Lung (tissue), 12 donors: ENCODE measurements around the gene LARP1. TPM values are rescaled to one million over a fixed set of nuclear protein-coding genes. Genes with fewer than 3 reads are reported as not detected.

Experiments used
- ATAC-seq: fragments of 200-7000 bp; cut with Tn5 transposase; one replicate; pipeline ENCODE4 v1.9.1; 2020; ENCODE audit warnings: moderate number of reproducible peaks; ENCODE audit not compliant: insufficient read depth, low FRiP score
- DNase-seq, 3 donors: peaks; one replicate each; pipeline ENCODE4 v3.0.0-alpha.2; 2013 to 2017
- H3K27ac ChIP-seq, 2 donors: one replicate each; pipeline ENCODE4 v1.5.1; 2013; ENCODE audit warnings: mild to moderate bottlenecking in 2 of 2, moderate library complexity in 2 of 2, control low read depth in 1 of 2, inconsistent platforms in 1 of 2, low read depth in 1 of 2, low read length in 1 of 2
- H3K27me3 ChIP-seq, 3 donors: one replicate each; pipeline ENCODE4 v1.5.1; 2013; ENCODE audit warnings: low read length in 2 of 3; ENCODE audit not compliant: control insufficient read depth in 3 of 3, insufficient read depth in 3 of 3
- H3K36me3 ChIP-seq, 4 donors: one replicate each; pipeline ENCODE4 v1.5.1; 2013; ENCODE audit warnings: low read length in 4 of 4, mild to moderate bottlenecking in 1 of 4, moderate library complexity in 1 of 4; ENCODE audit not compliant: control insufficient read depth in 4 of 4, insufficient read depth in 4 of 4
- H3K4me1 ChIP-seq, 5 donors: one replicate each; pipeline ENCODE4 v1.5.1; 2013; ENCODE audit warnings: low read length in 5 of 5, mild to moderate bottlenecking in 2 of 5, moderate library complexity in 1 of 5; ENCODE audit not compliant: control insufficient read depth in 5 of 5, insufficient read depth in 5 of 5
- H3K4me3 ChIP-seq: one replicate; pipeline ENCODE4 v1.5.1; 2013; ENCODE audit warnings: mild to moderate bottlenecking, control low read depth, moderate library complexity
- H3K9ac ChIP-seq, 2 donors: one replicate each; pipeline ENCODE4 v1.5.1; 2013; ENCODE audit warnings: low read length in 2 of 2, control low read depth in 1 of 2; ENCODE audit not compliant: insufficient read depth in 1 of 2
- H3K9me3 ChIP-seq, 4 donors: one replicate each; pipeline ENCODE4 v1.5.1; 2013; ENCODE audit warnings: low read length in 3 of 4, mild to moderate bottlenecking in 1 of 4, moderate library complexity in 1 of 4; ENCODE audit not compliant: control insufficient read depth in 4 of 4, insufficient read depth in 3 of 4
- WGBS, 2 donors: extraction: QIAGEN DNeasy Blood & Tissue Kit; methylation state at CpG; one replicate each; pipeline ENCODE4 v1.1.7; 2013; 5-methylcytosine and 5-hydroxymethylcytosine counted together
- polyA plus RNA-seq, 2 donors: library from polyadenylated mRNA; stranded (reverse); fragments of 200-250 nt; gene quantifications; one replicate each; pipeline ENCODE4 v1.2.1, GENCODE V29; 2013
- total RNA-seq, 2 donors: library from RNA; depleted of rRNA in 1 of 2; stranded (reverse); fragments of >200 nt in 1 of 2; gene quantifications; one replicate each; pipeline ENCODE4 v1.2.1, GENCODE V29; 2014 to 2021
- TF ChIP-seq, protein P1 (sequence below): IDR thresholded peaks from 2 replicates; pipeline ENCODE4 v1.5.1; 2012; ENCODE audit warnings: mild to moderate bottlenecking; ENCODE audit errors: control extremely low read depth, extremely low read depth
- donor health status: control.
- donor health status: control.
- donor health status: Bipolar disorder and iron deficiency.
- donor health status: healthy.
- donor health status: DM: yes; HTN: yes; CAD: no.

The LARP1 gene
- total and polyA plus RNA-seq, 4 donors, result 30.5 to 199 (median 61.7) TPM

GRCh38 chr5:154708207-154708606 is 47.0 kb upstream of the LARP1 start:
- H3K27ac ChIP-seq, result peak overlapping the region in 1 of 2 donors; percentile 4
- H3K36me3 ChIP-seq, result no peaks in the 10 kb centered on the region
- no peaks in the 10 kb centered on the region for H3K9me3 ChIP-seq
- no peaks in the 10 kb centered on the region for H3K27me3 ChIP-seq
- H3K9ac ChIP-seq, result no peak overlapping the region
- ATAC-seq (no peak), DNase-seq (no peak)
- TF ChIP-seq, protein P1, sequence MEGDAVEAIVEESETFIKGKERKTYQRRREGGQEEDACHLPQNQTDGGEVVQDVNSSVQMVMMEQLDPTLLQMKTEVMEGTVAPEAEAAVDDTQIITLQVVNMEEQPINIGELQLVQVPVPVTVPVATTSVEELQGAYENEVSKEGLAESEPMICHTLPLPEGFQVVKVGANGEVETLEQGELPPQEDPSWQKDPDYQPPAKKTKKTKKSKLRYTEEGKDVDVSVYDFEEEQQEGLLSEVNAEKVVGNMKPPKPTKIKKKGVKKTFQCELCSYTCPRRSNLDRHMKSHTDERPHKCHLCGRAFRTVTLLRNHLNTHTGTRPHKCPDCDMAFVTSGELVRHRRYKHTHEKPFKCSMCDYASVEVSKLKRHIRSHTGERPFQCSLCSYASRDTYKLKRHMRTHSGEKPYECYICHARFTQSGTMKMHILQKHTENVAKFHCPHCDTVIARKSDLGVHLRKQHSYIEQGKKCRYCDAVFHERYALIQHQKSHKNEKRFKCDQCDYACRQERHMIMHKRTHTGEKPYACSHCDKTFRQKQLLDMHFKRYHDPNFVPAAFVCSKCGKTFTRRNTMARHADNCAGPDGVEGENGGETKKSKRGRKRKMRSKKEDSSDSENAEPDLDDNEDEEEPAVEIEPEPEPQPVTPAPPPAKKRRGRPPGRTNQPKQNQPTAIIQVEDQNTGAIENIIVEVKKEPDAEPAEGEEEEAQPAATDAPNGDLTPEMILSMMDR, result no peak
- H3K4me1 ChIP-seq, result no peaks in the 10 kb centered on the region
- 82 to 90% methylated on average over 6 of the region's 6 CpGs for WGBS, 2 donors
- H3K4me3 ChIP-seq, result no peak overlapping the region

DNA sequence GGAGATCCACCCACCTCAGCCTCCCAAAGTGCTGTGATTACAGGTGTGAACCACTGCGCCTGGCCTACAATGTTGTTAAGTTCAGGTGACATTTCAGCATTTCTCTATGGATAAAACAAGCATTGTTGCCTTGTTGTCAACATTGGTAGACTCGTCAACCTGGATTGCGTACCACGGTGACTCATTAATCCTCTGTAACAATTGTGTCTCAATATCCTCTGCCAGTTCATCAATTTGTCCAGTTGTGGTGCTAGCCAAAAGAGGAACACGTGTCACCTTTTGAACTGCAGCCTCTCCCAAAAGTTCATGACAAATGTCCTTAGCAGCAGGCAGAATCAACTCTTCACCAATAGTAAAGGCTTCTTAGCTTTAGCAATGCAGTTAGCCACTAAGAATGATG is 46.3 kb upstream of the LARP1 start:
- Histone ChIP-seq H3K4me3 (no peak overlapping the region), H3K9ac (no peak overlapping the region), H3K27me3 (no peaks in the 10 kb centered on the region), H3K4me1 (no peaks in the 10 kb centered on the region), H3K36me3 (no peaks in the 10 kb centered on the region), H3K27ac (no peak overlapping the region), H3K9me3 (no peaks in the 10 kb centered on the region)
- DNase-seq (no peak), ATAC-seq (no peak)
- TF ChIP-seq, protein P1, result no peak
- WGBS, 2 donors, result 59 to 76% methylated on average over 5 of the region's 5 CpGs

GRCh38 chr5:154709368-154710305 is 45.5 kb upstream of the LARP1 start:
- TF ChIP-seq, protein P1, result no peak
- H3K4me3 ChIP-seq, result no peak overlapping the region
- no peak overlapping the region for H3K9ac ChIP-seq
- no peaks in the 10 kb centered on the region for H3K27me3 ChIP-seq
- H3K4me1 ChIP-seq, result no peaks in the 10 kb centered on the region
- no peak for ATAC-seq
- no peak for DNase-seq
- no peaks in the 10 kb centered on the region for H3K36me3 ChIP-seq
- WGBS, 2 donors, result 89% methylated on average over 15 of the region's 15 CpGs
- no peak overlapping the region for H3K27ac ChIP-seq
- H3K9me3 ChIP-seq, result no peaks in the 10 kb centered on the region
